ENCODE measurements around the gene MYPOP. TPM values are rescaled to one million over a fixed set of nuclear protein-coding genes. Genes with fewer than 3 reads are reported as not detected.

MYPOP gene
- total and polyA plus RNA-seq, 9 of the 15 experiments (the other 6 are each of a cell fraction or from before 2014, with no cell fraction given): 0.32 to 7.6 (median 1.6) TPM

DNA sequence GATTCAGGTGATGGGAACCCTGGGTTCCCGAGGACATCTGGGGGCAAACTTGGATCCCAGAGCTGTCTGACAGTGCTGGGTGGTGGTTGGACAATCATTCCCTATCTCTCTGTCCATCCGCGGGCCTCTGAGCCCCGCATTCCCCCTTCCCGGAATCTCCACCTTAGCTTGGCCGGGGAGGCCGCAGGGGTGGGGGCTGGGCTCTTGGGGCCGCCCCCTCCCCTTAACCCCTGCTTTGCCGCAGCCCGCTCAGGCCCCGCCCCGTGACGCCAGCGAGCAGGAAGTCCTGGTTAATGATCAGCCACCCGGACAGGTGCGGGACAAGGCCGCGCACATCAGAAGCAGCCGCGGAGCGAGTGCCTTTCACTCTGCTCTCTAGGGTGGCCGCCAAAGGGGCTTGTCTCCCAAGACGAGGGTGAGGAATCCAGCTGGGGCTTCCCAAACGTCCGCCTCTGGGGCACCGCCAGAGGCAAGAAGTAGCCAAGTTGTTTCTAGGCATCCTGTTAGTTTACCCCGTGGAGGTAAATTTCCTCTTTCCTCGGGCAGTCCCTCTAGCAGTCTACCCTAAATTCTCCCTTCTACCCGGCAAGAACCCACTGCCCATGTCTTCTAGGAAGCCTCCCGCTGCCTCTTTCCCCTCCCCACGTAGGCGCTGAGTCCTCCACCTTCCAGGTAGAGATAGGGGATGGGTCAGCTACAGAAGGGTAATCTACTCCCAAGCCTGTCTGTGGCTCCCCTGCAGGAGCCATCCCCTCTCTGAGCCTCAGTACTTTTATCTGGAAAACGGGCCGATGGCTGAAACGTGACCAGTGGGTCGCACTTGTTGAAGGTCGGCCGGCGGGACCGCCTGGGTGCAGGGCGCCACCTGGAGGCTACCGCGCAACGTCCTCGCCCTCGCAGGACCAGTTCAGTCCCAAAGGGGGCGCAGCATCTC, 19.5 kb downstream of the MYPOP start (continued):
- TF ChIP-seq, protein P1, sequence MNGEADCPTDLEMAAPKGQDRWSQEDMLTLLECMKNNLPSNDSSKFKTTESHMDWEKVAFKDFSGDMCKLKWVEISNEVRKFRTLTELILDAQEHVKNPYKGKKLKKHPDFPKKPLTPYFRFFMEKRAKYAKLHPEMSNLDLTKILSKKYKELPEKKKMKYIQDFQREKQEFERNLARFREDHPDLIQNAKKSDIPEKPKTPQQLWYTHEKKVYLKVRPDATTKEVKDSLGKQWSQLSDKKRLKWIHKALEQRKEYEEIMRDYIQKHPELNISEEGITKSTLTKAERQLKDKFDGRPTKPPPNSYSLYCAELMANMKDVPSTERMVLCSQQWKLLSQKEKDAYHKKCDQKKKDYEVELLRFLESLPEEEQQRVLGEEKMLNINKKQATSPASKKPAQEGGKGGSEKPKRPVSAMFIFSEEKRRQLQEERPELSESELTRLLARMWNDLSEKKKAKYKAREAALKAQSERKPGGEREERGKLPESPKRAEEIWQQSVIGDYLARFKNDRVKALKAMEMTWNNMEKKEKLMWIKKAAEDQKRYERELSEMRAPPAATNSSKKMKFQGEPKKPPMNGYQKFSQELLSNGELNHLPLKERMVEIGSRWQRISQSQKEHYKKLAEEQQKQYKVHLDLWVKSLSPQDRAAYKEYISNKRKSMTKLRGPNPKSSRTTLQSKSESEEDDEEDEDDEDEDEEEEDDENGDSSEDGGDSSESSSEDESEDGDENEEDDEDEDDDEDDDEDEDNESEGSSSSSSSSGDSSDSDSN (IDR thresholded peaks at IDR 0.05; ENCODE audit: borderline replicate concordance in 1 of 2, low read depth in 2 of 2, low read length in 2 of 2): no peak
- peak; percentile 83 for TF ChIP-seq CHD4 (IDR thresholded peaks at IDR 0.05; ENCODE audit: insufficient read depth, insufficient replicate concordance, low read depth, low read length, poor library complexity, severe bottlenecking)
- TF ChIP-seq, protein P2, sequence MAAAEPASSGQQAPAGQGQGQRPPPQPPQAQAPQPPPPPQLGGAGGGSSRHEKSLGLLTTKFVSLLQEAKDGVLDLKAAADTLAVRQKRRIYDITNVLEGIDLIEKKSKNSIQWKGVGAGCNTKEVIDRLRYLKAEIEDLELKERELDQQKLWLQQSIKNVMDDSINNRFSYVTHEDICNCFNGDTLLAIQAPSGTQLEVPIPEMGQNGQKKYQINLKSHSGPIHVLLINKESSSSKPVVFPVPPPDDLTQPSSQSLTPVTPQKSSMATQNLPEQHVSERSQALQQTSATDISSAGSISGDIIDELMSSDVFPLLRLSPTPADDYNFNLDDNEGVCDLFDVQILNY (CRISPR knock-in tag; IDR thresholded peaks at IDR 0.05): no peak
- peak; percentile 62; the same call in 1 of the 2 replicates for TF ChIP-seq HLTF (IDR thresholded peaks at IDR 0.05)
- peak; percentile 39; the same call in 1 of the 2 replicates for TF ChIP-seq CBFA2T3 (IDR thresholded peaks at IDR 0.05)
- TF ChIP-seq NFIX (CRISPR knock-in tag; IDR thresholded peaks at IDR 0.05; ENCODE audit: low read depth): no peak
- TF ChIP-seq GATAD2A (IDR thresholded peaks at IDR 0.05): peak; percentile 88
- no peak for TF ChIP-seq SIRT6 (IDR thresholded peaks at IDR 0.05; ENCODE audit: low read depth, low read length)
- TF ChIP-seq MAFG (tag; conservative IDR thresholded peaks at IDR 0.05): no peak
- peak; percentile 77; the same call in 1 of the 2 replicates for TF ChIP-seq FOXP1 (CRISPR knock-in tag; IDR thresholded peaks at IDR 0.05)
- no peak for TF ChIP-seq ZNF408 (CRISPR knock-in tag; IDR thresholded peaks at IDR 0.05; ENCODE audit: low read depth)
- peak; percentile 44 for TF ChIP-seq CREB1 (IDR thresholded peaks at IDR 0.05)
- peak; percentile 70 for TF ChIP-seq CREB1 (CRISPR knock-in tag; IDR thresholded peaks at IDR 0.05)
- peak; percentile 49 to 94; a peak in 3 of 4 replicates for TF ChIP-seq RCOR1 (IDR thresholded peaks at IDR 0.05; ENCODE audit: borderline replicate concordance in 1 of 2, low read depth in 2 of 2, low read length in 2 of 2)
- TF ChIP-seq ARID1B (IDR thresholded peaks at IDR 0.05): peak; percentile 43; the same call in 1 of the 2 replicates
- TF ChIP-seq WHSC1 (IDR thresholded peaks at IDR 0.05; ENCODE audit: low read length): no peak
- no peak for TF ChIP-seq SRSF3 (IDR thresholded peaks at IDR 0.05; ENCODE audit: insufficient read depth, low read length)
- TF ChIP-seq KLF16 (IDR thresholded peaks at IDR 0.05): peak; percentile 56; the same call in 1 of the 2 replicates
- TF ChIP-seq MAFK (IDR thresholded peaks at IDR 0.05; ENCODE audit: low read length): no peak
- TF ChIP-seq POLR2AphosphoS5 (IDR thresholded peaks at IDR 0.05; ENCODE audit: control insufficient read depth, insufficient read depth, low read depth, low read length): peak; percentile 16
- no peak for TF ChIP-seq PURB (CRISPR knock-in tag; IDR thresholded peaks at IDR 0.05; ENCODE audit: low read depth)
- TF ChIP-seq TARDBP (IDR thresholded peaks at IDR 0.05): peak; percentile 77; the same call in 1 of the 2 replicates
- no peak for TF ChIP-seq FOXJ3 (CRISPR knock-in tag; IDR thresholded peaks at IDR 0.05)
- TF ChIP-seq ARID2 (IDR thresholded peaks at IDR 0.05): peak; percentile 91
- peak; percentile 94 for TF ChIP-seq HDGF (IDR thresholded peaks at IDR 0.05)
- TF ChIP-seq FOXJ2 (tag; IDR thresholded peaks at IDR 0.05): no peak
- no peak for TF ChIP-seq GTF2F1 (IDR thresholded peaks at IDR 0.05; ENCODE audit: low read depth, low read length)
- no peak for TF ChIP-seq ZNF140 (CRISPR knock-in tag; IDR thresholded peaks at IDR 0.05)
- TF ChIP-seq ZNF764 (CRISPR knock-in tag; IDR thresholded peaks at IDR 0.05; ENCODE audit: low read depth): no peak
